CD14-positive monocyte (primary cell): Measurements from ENCODE around the gene BMPR1B. TPM values are rescaled to one million over a fixed set of nuclear protein-coding genes. Genes with fewer than 3 reads are reported as not detected.

Experiments used
- DNase-seq, 3 donors: peaks; one replicate each; pipeline ENCODE4 v3.0.0-alpha.2; 2011 to 2022
- H2AFZ ChIP-seq: 2 replicates; pipeline ENCODE4 v1.6.0; 2012; ENCODE audit warnings: mild to moderate bottlenecking, low read depth, low read length, inconsistent platforms; ENCODE audit not compliant: insufficient read depth, poor library complexity, severe bottlenecking
- H3K27ac ChIP-seq, 2 donors: 1 replicate in 1 of 2; 2 replicates in 1 of 2; pipeline ENCODE4 v1.5.1; 2012 to 2013; ENCODE audit warnings: low read length in 2 of 2, control low read depth in 1 of 2, inconsistent platforms in 1 of 2, low read depth in 1 of 2, mild to moderate bottlenecking in 1 of 2
- H3K27me3 ChIP-seq, 2 donors: one replicate each; pipeline versions ENCODE4 v1.6.0 to v1.6.1; 2011 to 2013; ENCODE audit warnings: low read length in 2 of 2; ENCODE audit not compliant: control insufficient read depth in 2 of 2, insufficient read depth in 2 of 2
- H3K36me3 ChIP-seq, 2 donors: replicated peaks in 1 of 2; 1 replicate in 1 of 2; 2 replicates in 1 of 2; pipeline versions ENCODE4 v1.5.1 to v1.6.1; 2012 to 2013; ENCODE audit warnings: low read length in 2 of 2, control low read depth in 1 of 2, inconsistent platforms in 1 of 2, mild to moderate bottlenecking in 1 of 2; ENCODE audit not compliant: insufficient read depth in 2 of 2, control insufficient read depth in 1 of 2
- H3K4me1 ChIP-seq, 2 donors: 1 replicate in 1 of 2; 2 replicates in 1 of 2; pipeline versions ENCODE4 v1.5.1 to v1.6.1; 2012 to 2013; ENCODE audit warnings: low read length in 2 of 2, control low read depth in 1 of 2, inconsistent platforms in 1 of 2, mild to moderate bottlenecking in 1 of 2, moderate library complexity in 1 of 2; ENCODE audit not compliant: insufficient read depth in 2 of 2, control insufficient read depth in 1 of 2
- H3K4me2 ChIP-seq: replicated peaks from 2 replicates; pipeline ENCODE3; 2012; ENCODE audit warnings: low read length, moderate library complexity, mild to moderate bottlenecking; ENCODE audit not compliant: poor library complexity, severe bottlenecking; ENCODE audit errors: extremely low read depth
- H3K4me3 ChIP-seq, 3 experiments: fragments of 200-600 bp in 1 of 3; sonication (generic) in 1 of 3; replicated peaks in 1 of 3; 1 replicate in 2 of 3; 2 replicates in 1 of 3; pipeline ENCODE4 v1.5.1; 2011 to 2013; ENCODE audit warnings: low read length in 3 of 3, mild to moderate bottlenecking in 3 of 3, control low read depth in 2 of 3, low read depth in 2 of 3, inconsistent platforms in 1 of 3, moderate library complexity in 1 of 3
- H3K79me2 ChIP-seq: 2 replicates; pipeline ENCODE4 v1.6.0; 2012; ENCODE audit warnings: mild to moderate bottlenecking, control low read depth, inconsistent platforms, low read length, moderate library complexity; ENCODE audit not compliant: insufficient read depth
- H3K9ac ChIP-seq: 2 replicates; pipeline ENCODE4 v1.6.0; 2017; ENCODE audit warnings: low read length, mild to moderate bottlenecking; ENCODE audit not compliant: insufficient read depth, poor library complexity, severe bottlenecking
- H3K9me3 ChIP-seq, 2 donors: replicated peaks in 1 of 2; 1 replicate in 1 of 2; 2 replicates in 1 of 2; pipeline versions ENCODE4 v1.5.1 to v1.6.1; 2012 to 2013; ENCODE audit warnings: low read length in 2 of 2, control low read depth in 1 of 2; ENCODE audit not compliant: control insufficient read depth in 1 of 2, insufficient read depth in 1 of 2
- H4K20me1 ChIP-seq: 2 replicates; pipeline ENCODE4 v1.6.0; 2012; ENCODE audit warnings: mild to moderate bottlenecking, low read length, control low read depth, moderate library complexity; ENCODE audit not compliant: insufficient read depth
- H3K27ac Mint-ChIP-seq, 7 donors: one replicate each; pipeline ENCODE4 v1.8.0; 2020; ENCODE audit warnings: mild to moderate bottlenecking in 7 of 7, mixed read lengths in 7 of 7, moderate library complexity in 6 of 7, inconsistent platforms in 2 of 7
- H3K27me3 Mint-ChIP-seq, 3 donors: one replicate each; pipeline ENCODE4 v1.8.0; 2021 to 2022; ENCODE audit warnings: low read depth in 3 of 3, mild to moderate bottlenecking in 3 of 3, mixed read lengths in 3 of 3, moderate library complexity in 3 of 3, inconsistent platforms in 1 of 3
- H3K36me3 Mint-ChIP-seq, 2 donors: one replicate each; pipeline ENCODE4 v1.8.0; 2020; ENCODE audit warnings: mixed read lengths in 2 of 2, inconsistent platforms in 1 of 2, mild to moderate bottlenecking in 1 of 2
- H3K4me1 Mint-ChIP-seq: one replicate; pipeline ENCODE4 v1.8.0; 2020; ENCODE audit warnings: mild to moderate bottlenecking, mixed read lengths
- H3K4me3 Mint-ChIP-seq, 2 donors: one replicate each; pipeline ENCODE4 v1.8.0; 2020; ENCODE audit warnings: mild to moderate bottlenecking in 2 of 2, mixed read lengths in 2 of 2, moderate library complexity in 1 of 2
- H3K9me3 Mint-ChIP-seq, 7 donors: one replicate each; pipeline ENCODE4 v1.8.0; 2020 to 2022; ENCODE audit warnings: mixed read lengths in 7 of 7, mild to moderate bottlenecking in 6 of 7, moderate library complexity in 6 of 7, inconsistent platforms in 2 of 7
- WGBS: methylation state at CpG from one replicate; pipeline ENCODE4 v1.1.5; 2013; ENCODE audit warnings: missing lambda C conversion rate; ENCODE audit not compliant: insufficient coverage; 5-methylcytosine and 5-hydroxymethylcytosine counted together
- intact Hi-C, 2 donors: fragments of 100-400 bp; cut with micrococcal nuclease; formaldehyde crosslinking; loops; one replicate each; pipeline versions ENCODE4 v1.15.0 to v1.15.1; 2023
- polyA plus RNA-seq, 3 donors: library from polyadenylated mRNA; depleted of rRNA in 1 of 3; unstranded in 2 of 3; stranded (reverse) in 1 of 3; fragments of 300-500 nt in 2 of 3; fragments of >200 nt in 1 of 3; fragmentation: Illumina TruSeq in 2 of 3; gene quantifications; 1 replicate in 2 of 3; 2 replicates in 1 of 3; pipeline ENCODE4 v1.2.3, GENCODE V29; 2012 to 2021
- TF ChIP-seq, protein P1 (sequence below): fragments of 200-600 bp; IDR thresholded peaks from one replicate; pipeline ENCODE4 v1.8.0; 2022; ENCODE audit warnings: antibody characterized with exemption, mild to moderate bottlenecking

Gene BMPR1B
- polyA plus RNA-seq, 3 donors = not detected

DNA sequence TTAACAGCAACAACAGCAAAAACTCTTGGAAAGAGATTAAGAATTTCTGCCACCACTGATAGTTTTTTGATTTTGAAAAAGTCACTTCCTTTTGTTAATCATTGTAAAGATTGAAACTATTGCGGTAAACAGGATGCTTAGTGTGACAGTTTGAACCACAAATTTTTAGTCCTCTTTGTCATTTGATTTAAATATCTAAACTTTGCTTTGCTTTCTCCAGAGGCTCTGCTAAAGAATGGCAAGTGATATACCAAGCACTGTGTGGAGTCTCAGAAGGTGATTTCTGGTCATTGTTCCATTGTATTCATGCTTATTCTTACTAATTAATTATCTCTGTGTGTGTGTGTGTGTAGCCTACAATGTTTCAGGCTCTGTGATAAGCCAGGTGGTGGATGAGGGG, 155.6 kb downstream of the BMPR1B start:
- H3K4me1 ChIP-seq = no peaks in the 10 kb centered on the region
- Mint-ChIP-seq H3K9me3 (peaks cover 0 to 11% (median 5%) of the 10 kb centered on the region in 7 donors), H3K4me1 (no peaks in the 10 kb centered on the region), H3K27ac (no peak overlapping the region), H3K36me3 (no peaks in the 10 kb centered on the region), H3K4me3 (no peak overlapping the region), H3K27me3 (no peaks in the 10 kb centered on the region)
- DNase-seq = no peak
- H3K27ac ChIP-seq = no peak overlapping the region
- no peaks in the 10 kb centered on the region for H3K79me2 ChIP-seq
- H2AFZ ChIP-seq = no peak overlapping the region
- H3K36me3 ChIP-seq = no peaks in the 10 kb centered on the region
- H3K9me3 ChIP-seq = peaks cover 0 to 7% of the 10 kb centered on the region in 2 donors
- intact Hi-C loops = no loop called here
- H3K4me3 ChIP-seq = no peak overlapping the region
- no peak overlapping the region for H3K9ac ChIP-seq
- TF ChIP-seq, protein P1, sequence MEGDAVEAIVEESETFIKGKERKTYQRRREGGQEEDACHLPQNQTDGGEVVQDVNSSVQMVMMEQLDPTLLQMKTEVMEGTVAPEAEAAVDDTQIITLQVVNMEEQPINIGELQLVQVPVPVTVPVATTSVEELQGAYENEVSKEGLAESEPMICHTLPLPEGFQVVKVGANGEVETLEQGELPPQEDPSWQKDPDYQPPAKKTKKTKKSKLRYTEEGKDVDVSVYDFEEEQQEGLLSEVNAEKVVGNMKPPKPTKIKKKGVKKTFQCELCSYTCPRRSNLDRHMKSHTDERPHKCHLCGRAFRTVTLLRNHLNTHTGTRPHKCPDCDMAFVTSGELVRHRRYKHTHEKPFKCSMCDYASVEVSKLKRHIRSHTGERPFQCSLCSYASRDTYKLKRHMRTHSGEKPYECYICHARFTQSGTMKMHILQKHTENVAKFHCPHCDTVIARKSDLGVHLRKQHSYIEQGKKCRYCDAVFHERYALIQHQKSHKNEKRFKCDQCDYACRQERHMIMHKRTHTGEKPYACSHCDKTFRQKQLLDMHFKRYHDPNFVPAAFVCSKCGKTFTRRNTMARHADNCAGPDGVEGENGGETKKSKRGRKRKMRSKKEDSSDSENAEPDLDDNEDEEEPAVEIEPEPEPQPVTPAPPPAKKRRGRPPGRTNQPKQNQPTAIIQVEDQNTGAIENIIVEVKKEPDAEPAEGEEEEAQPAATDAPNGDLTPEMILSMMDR = no peak
- no peak overlapping the region for H3K4me2 ChIP-seq
- H3K27me3 ChIP-seq = no peaks in the 10 kb centered on the region
- no CpG with 5 or more reads among the region's 1 CpG for WGBS
- H4K20me1 ChIP-seq = no peaks in the 10 kb centered on the region

- H3K27ac Mint-ChIP-seq = no peak overlapping the region
- intact Hi-C loops = no loop called here
- TF ChIP-seq, protein P1 = no peak
- Histone ChIP-seq H3K79me2 (no peaks in the 10 kb centered on the region), H2AFZ (no peak overlapping the region), H3K9ac (no peak overlapping the region), H4K20me1 (no peaks in the 10 kb centered on the region), H3K4me1 (no peaks in the 10 kb centered on the region), H3K4me2 (no peak overlapping the region), H3K27me3 (no peaks in the 10 kb centered on the region), H3K9me3 (peaks cover 0 to 7% of the 10 kb centered on the region in 2 donors), H3K27ac (no peak overlapping the region), H3K36me3 (no peaks in the 10 kb centered on the region), H3K4me3 (no peak overlapping the region)
- H3K27me3 Mint-ChIP-seq = peaks cover 0 to 1% (median 0%) of the 10 kb centered on the region in 3 donors
- no peaks in the 10 kb centered on the region for H3K36me3 Mint-ChIP-seq
- H3K9me3 Mint-ChIP-seq = peaks cover 0 to 11% (median 5%) of the 10 kb centered on the region in 7 donors
- H3K4me3 Mint-ChIP-seq = no peak overlapping the region
- no peak for DNase-seq
- 100% methylated on average over 1 of the region's 2 CpGs for WGBS
- no peaks in the 10 kb centered on the region for H3K4me1 Mint-ChIP-seq
Measured at GRCh38 chr4:94917146-94917545, 159.4 kb downstream of the BMPR1B start.
